ENCODE results near the gene CFAP57.

The CFAP57 gene

GRCh38 chr1:43255438-43256210 lies 83.5 kb downstream of the CFAP57 start:
- no peak overlapping the region for H3K4me3 ChIP-seq (ENCODE audit: low read depth, low read length)
- no peaks in the 10 kb centered on the region for H3K36me3 ChIP-seq (ENCODE audit: control insufficient read depth, insufficient read depth, low read length)
- 0 out of 2 replicates have a peak, but pooled peaks cover 2% of the 10 kb centered on the region for H3K27me3 ChIP-seq (ENCODE audit: control insufficient read depth, insufficient read depth, low read length)
- H3K9ac ChIP-seq (ENCODE audit: low read length), result no peak overlapping the region
- H3K4me1 ChIP-seq (ENCODE audit: control insufficient read depth, insufficient read depth, low read length), result no peaks in the 10 kb centered on the region
- H3K27ac ChIP-seq (ENCODE audit: low read depth, low read length), result no peak overlapping the region
- H3K9me3 ChIP-seq (ENCODE audit: control insufficient read depth, insufficient read depth, low read depth, low read length), result peaks cover 41% of the 10 kb centered on the region

DNA sequence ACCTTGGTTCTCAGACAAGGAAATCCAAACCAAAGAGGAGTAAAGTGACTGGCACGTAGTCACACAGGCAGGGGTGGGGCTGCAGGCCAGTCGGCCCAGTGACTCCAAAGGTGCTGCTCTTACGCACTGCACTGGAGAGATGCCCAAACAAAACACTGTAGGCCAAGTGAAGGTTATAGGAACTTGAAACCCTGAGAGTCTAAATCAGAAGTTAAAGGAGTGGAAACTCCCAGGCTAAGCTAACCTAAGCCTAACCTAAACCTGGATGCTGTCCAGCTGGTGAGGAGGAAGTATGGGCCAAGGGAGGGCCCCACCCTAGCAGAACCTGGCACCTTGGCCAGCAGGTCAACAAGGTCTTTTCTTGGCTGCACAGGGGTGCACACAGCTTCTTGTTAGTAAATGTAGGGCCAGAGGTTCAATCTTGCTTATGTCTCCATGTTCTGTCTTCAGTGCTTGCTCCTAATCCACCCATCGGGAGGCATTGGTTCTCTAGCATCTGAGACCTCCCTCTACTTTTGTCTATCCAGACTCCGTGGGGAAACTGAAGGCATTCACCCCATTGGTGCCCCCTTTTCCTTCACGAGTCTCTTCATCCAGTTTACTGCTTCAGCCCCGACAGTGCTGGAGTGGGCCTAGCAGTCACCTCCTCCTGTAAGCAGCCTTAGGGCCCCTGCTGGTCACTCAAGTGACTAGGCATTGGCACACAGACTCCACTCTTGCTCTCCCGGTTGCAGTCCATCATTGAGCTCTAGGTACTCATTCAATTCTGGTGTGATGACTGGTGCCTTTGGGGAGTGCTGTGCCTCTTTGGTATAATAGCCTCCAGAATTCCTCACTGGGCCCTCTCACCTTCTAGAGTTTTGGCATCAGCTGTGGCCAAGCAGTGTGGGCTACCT lies 84.8 kb downstream of the CFAP57 start:
- no peak overlapping the region for H3K4me3 ChIP-seq (ENCODE audit: low read depth, low read length)
- no peaks in the 10 kb centered on the region for H3K4me1 ChIP-seq (ENCODE audit: control insufficient read depth, insufficient read depth, low read length)
- no peaks in the 10 kb centered on the region for H3K36me3 ChIP-seq (ENCODE audit: control insufficient read depth, insufficient read depth, low read length)
- 0 out of 2 replicates have a peak, but pooled peaks cover 2% of the 10 kb centered on the region for H3K27me3 ChIP-seq (ENCODE audit: control insufficient read depth, insufficient read depth, low read length)
- H3K9ac ChIP-seq (ENCODE audit: low read length), result no peak overlapping the region
- H3K27ac ChIP-seq (ENCODE audit: low read depth, low read length), result no peak overlapping the region
- H3K9me3 ChIP-seq (ENCODE audit: control insufficient read depth, insufficient read depth, low read depth, low read length), result peaks cover 38% of the 10 kb centered on the region

GRCh38 chr1:43258370-43258769 lies 86.2 kb downstream of the CFAP57 start:
- Histone ChIP-seq H3K4me1 (ENCODE audit: control insufficient read depth, insufficient read depth, low read length) (no peaks in the 10 kb centered on the region), H3K27ac (ENCODE audit: low read depth, low read length) (no peak overlapping the region), H3K27me3 (ENCODE audit: control insufficient read depth, insufficient read depth, low read length) (0 out of 2 replicates have a peak, but pooled peaks cover 2% of the 10 kb centered on the region), H3K4me3 (ENCODE audit: low read depth, low read length) (no peak overlapping the region), H3K9ac (ENCODE audit: low read length) (no peak overlapping the region), H3K36me3 (ENCODE audit: control insufficient read depth, insufficient read depth, low read length) (no peaks in the 10 kb centered on the region), H3K9me3 (ENCODE audit: control insufficient read depth, insufficient read depth, low read depth, low read length) (peaks cover 45% of the 10 kb centered on the region)

- Histone ChIP-seq H3K9ac (ENCODE audit: low read length) (no peak overlapping the region), H3K9me3 (ENCODE audit: control insufficient read depth, insufficient read depth, low read depth, low read length) (peaks cover 30% of the 10 kb centered on the region), H3K4me3 (ENCODE audit: low read depth, low read length) (no peak overlapping the region)
Observed at GRCh38 chr1:43265431-43265830, 93.3 kb downstream of the CFAP57 start.

GRCh38 chr1:43266881-43267280 lies 94.8 kb downstream of the CFAP57 start:
- Histone ChIP-seq H3K9me3 (ENCODE audit: control insufficient read depth, insufficient read depth, low read depth, low read length) (peaks cover 21% of the 10 kb centered on the region), H3K36me3 (ENCODE audit: control insufficient read depth, insufficient read depth, low read length) (no peaks in the 10 kb centered on the region), H3K9ac (ENCODE audit: low read length) (no peak overlapping the region), H3K4me1 (ENCODE audit: control insufficient read depth, insufficient read depth, low read length) (peaks cover 22% of the 10 kb centered on the region), H3K27me3 (ENCODE audit: control insufficient read depth, insufficient read depth, low read length) (no peaks in the 10 kb centered on the region), H3K4me3 (ENCODE audit: low read depth, low read length) (no peak overlapping the region), H3K27ac (ENCODE audit: low read depth, low read length) (no peak overlapping the region)

More at GRCh38 chr1:43265431-43265830, 93.3 kb downstream of the CFAP57 start:
- Histone ChIP-seq H3K27ac (ENCODE audit: low read depth, low read length) (no peak overlapping the region), H3K27me3 (ENCODE audit: control insufficient read depth, insufficient read depth, low read length) (no peaks in the 10 kb centered on the region), H3K36me3 (ENCODE audit: control insufficient read depth, insufficient read depth, low read length) (no peaks in the 10 kb centered on the region), H3K4me1 (ENCODE audit: control insufficient read depth, insufficient read depth, low read length) (peaks cover 11% of the 10 kb centered on the region)

DNA sequence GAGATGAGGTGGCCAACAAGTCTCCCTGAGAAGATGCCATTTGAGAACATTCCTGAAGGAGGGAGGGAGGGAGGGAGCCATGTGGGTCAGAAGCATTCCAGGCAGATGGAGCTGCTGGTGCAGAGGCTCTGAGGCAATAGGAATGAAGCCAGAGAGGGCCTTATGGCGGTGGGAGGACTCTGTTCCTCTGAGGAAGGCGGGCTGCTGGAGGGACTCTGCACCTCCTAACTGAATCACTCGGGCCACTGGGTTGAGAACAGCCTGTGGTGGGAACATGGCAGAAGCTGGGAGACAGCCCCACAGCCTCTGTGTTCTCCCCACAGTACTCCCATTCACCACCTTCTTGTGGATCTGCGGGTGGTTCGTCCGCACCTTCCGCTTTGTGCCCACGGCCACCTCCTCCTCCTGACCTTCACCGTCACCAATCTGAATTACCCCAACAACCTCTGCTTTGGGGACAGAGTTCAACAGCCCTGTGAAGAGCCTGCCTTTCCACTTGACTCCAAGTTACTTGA lies 95.2 kb downstream of the CFAP57 start:
- Histone ChIP-seq H3K4me3 (ENCODE audit: low read depth, low read length) (no peak overlapping the region), H3K9ac (ENCODE audit: low read length) (no peak overlapping the region), H3K4me1 (ENCODE audit: control insufficient read depth, insufficient read depth, low read length) (peaks cover 23% of the 10 kb centered on the region), H3K9me3 (ENCODE audit: control insufficient read depth, insufficient read depth, low read depth, low read length) (peaks cover 20% of the 10 kb centered on the region), H3K36me3 (ENCODE audit: control insufficient read depth, insufficient read depth, low read length) (no peaks in the 10 kb centered on the region; the same call in 1 of the 2 replicates), H3K27ac (ENCODE audit: low read depth, low read length) (no peak overlapping the region), H3K27me3 (ENCODE audit: control insufficient read depth, insufficient read depth, low read length) (no peaks in the 10 kb centered on the region)

- H3K27ac ChIP-seq (ENCODE audit: low read depth, low read length), result no peak overlapping the region
- H3K27me3 ChIP-seq (ENCODE audit: control insufficient read depth, insufficient read depth, low read length), result no peaks in the 10 kb centered on the region
- no peak overlapping the region for H3K4me3 ChIP-seq (ENCODE audit: low read depth, low read length)
- peaks cover 23% of the 10 kb centered on the region for H3K4me1 ChIP-seq (ENCODE audit: control insufficient read depth, insufficient read depth, low read length)
- H3K9ac ChIP-seq (ENCODE audit: low read length), result no peak overlapping the region
- peaks cover 16% of the 10 kb centered on the region for H3K9me3 ChIP-seq (ENCODE audit: control insufficient read depth, insufficient read depth, low read depth, low read length)
- no peaks in the 10 kb centered on the region; the same call in 1 of the 2 replicates for H3K36me3 ChIP-seq (ENCODE audit: control insufficient read depth, insufficient read depth, low read length)
Observed at GRCh38 chr1:43267818-43268425, 95.8 kb downstream of the CFAP57 start.

GRCh38 chr1:43269627-43270375 lies 97.7 kb downstream of the CFAP57 start, which contains the start of gene TMEM125:
TMEM125 (plus strand) TSS chr1:43269983; CDS start chr1:43272723, 2,740 bp downstream.
- H3K36me3 ChIP-seq (ENCODE audit: control insufficient read depth, insufficient read depth, low read length), result peaks cover 7% of the 10 kb centered on the region
- peak within 1 kb of the TSS; percentile 10 for H3K9ac ChIP-seq (ENCODE audit: low read length)
- H3K4me3 ChIP-seq (ENCODE audit: low read depth, low read length), result peak within 1 kb of the TSS; percentile 49
- H3K9me3 ChIP-seq (ENCODE audit: control insufficient read depth, insufficient read depth, low read depth, low read length), result peaks cover 10% of the 10 kb centered on the region
- peaks cover 31% of the 10 kb centered on the region for H3K4me1 ChIP-seq (ENCODE audit: control insufficient read depth, insufficient read depth, low read length)
- no peak within 1 kb of the TSS for H3K27ac ChIP-seq (ENCODE audit: low read depth, low read length)
- H3K27me3 ChIP-seq (ENCODE audit: control insufficient read depth, insufficient read depth, low read length), result no peaks in the 10 kb centered on the region

GRCh38 chr1:43270421-43271095 lies 98.4 kb downstream of the CFAP57 start:
- peaks cover 6% of the 10 kb centered on the region for H3K9me3 ChIP-seq (ENCODE audit: control insufficient read depth, insufficient read depth, low read depth, low read length)
- peak overlapping the region; percentile 10 for H3K9ac ChIP-seq (ENCODE audit: low read length)
- peaks cover 31% of the 10 kb centered on the region for H3K4me1 ChIP-seq (ENCODE audit: control insufficient read depth, insufficient read depth, low read length)
- no peak overlapping the region for H3K27ac ChIP-seq (ENCODE audit: low read depth, low read length)
- peak overlapping the region; percentile 49 for H3K4me3 ChIP-seq (ENCODE audit: low read depth, low read length)
- H3K36me3 ChIP-seq (ENCODE audit: control insufficient read depth, insufficient read depth, low read length), result peaks cover 7% of the 10 kb centered on the region
- no peaks in the 10 kb centered on the region for H3K27me3 ChIP-seq (ENCODE audit: control insufficient read depth, insufficient read depth, low read length)

Data from HUES6 (cell line).